HCT116 (cell line): Measurements from ENCODE around the gene CGB1. TPM values are rescaled to one million over a fixed set of nuclear protein-coding genes. Genes with fewer than 3 reads are reported as not detected.
A peak's percentile ranks its signal among the peaks of the same experiment; 100 is the strongest.
"Not testable (repeated sequence)": the region's sequence is repeated elsewhere in the genome, so short reads cannot be mapped to it uniquely, and the experiment has no call there.

Experiments
- ATAC-seq: fragments of 200-7000 bp; cut with Tn5 transposase; 2 replicates; pipeline ENCODE4 v1.9.1; 2020; ENCODE audit warnings: mild to moderate bottlenecking, moderate library complexity
- BruUV-seq: library from RNA; stranded (reverse); fragments of 400-500 nt; replicated peaks from 2 replicates; lab custom pipeline; 2021; lab: Mats Ljungman, UMichigan
- CTCF ChIA-PET: fragments of 300-600 bp; sonication (Branson Sonifier 250); formaldehyde crosslinking; loops from one replicate; lab custom pipeline; 2021; ENCODE audit warnings: antibody characterized with exemption; lab: Charles Lee
- POLR2A ChIA-PET: fragments of 300-600, 350-600 bp; sonication (Branson Sonifier 250); formaldehyde crosslinking; loops from one replicate; lab custom pipeline; 2021; ENCODE audit warnings: antibody characterized with exemption; lab: Charles Lee
- RAD21 ChIA-PET, 2 experiments: fragments of 300-600 bp; sonication (Branson Sonifier 250); formaldehyde crosslinking; loops; one replicate each; lab custom pipeline; 2023; ENCODE audit warnings: low total read pairs in 2 of 2; ENCODE audit not compliant: uncharacterized antibody in 2 of 2, unreplicated experiment in 2 of 2, low non-redundant PET in 1 of 2; lab: Charles Lee
- DNase-seq: peaks from one replicate; pipeline ENCODE4 v3.0.0-alpha.2; 2010; ENCODE audit warnings: low read depth, low spot score
- H2AFZ ChIP-seq: fragments of 200-600 bp; shearing (Covaris generic), sonication (generic); 2 replicates; pipeline ENCODE4 v1.6.1; 2017; ENCODE audit warnings: low read depth, mixed run types, mixed read lengths, antibody characterized with exemption, low read length; ENCODE audit not compliant: poor library complexity, severe bottlenecking
- H3K27ac ChIP-seq: 2 replicates; pipeline ENCODE4 v1.5.1; 2012; ENCODE audit warnings: low read depth, low read length
- H3K27me3 ChIP-seq: fragments of 200-600 bp; sonication (generic); 2 replicates; pipeline ENCODE4 v1.6.1; 2016; ENCODE audit warnings: mixed run types, low read length, mixed read lengths; ENCODE audit not compliant: insufficient read depth
- H3K36me3 ChIP-seq, 2 experiments: fragments of 200-500 bp in 1 of 2; fragments of 200-600 bp in 1 of 2; sonication (Bioruptor generic) in 1 of 2; sonication (generic) in 1 of 2; 2 replicates each; pipeline versions ENCODE4 v1.5.1 to v1.6.1; 2014 to 2016; ENCODE audit warnings: low read length in 2 of 2, inconsistent platforms in 1 of 2, mixed read lengths in 1 of 2, mixed run types in 1 of 2; ENCODE audit not compliant: insufficient read depth in 2 of 2, control insufficient read depth in 1 of 2
- H3K4me1 ChIP-seq, 2 experiments: fragments of 200-600 bp in 1 of 2; sonication (generic) in 1 of 2; 2 replicates each; pipeline versions ENCODE4 v1.5.1 to v1.6.1; 2012 to 2017; ENCODE audit warnings: low read length in 2 of 2, inconsistent platforms in 1 of 2, mild to moderate bottlenecking in 1 of 2, mixed read lengths in 1 of 2, mixed run types in 1 of 2, moderate library complexity in 1 of 2; ENCODE audit not compliant: insufficient read depth in 2 of 2, control insufficient read depth in 1 of 2
- H3K4me2 ChIP-seq: fragments of 200-600 bp; sonication (generic); 2 replicates; pipeline ENCODE4 v1.6.1; 2017; ENCODE audit warnings: mixed run types, low read length, mixed read lengths
- H3K4me3 ChIP-seq, 2 experiments: fragments of 200-600 bp in 1 of 2; sonication (generic) in 1 of 2; replicated peaks in 1 of 2; 2 replicates each; pipeline ENCODE4 v1.5.1; 2011 to 2016; ENCODE audit warnings: low read length in 2 of 2, control low read depth in 1 of 2, low read depth in 1 of 2, mild to moderate bottlenecking in 1 of 2, mixed read lengths in 1 of 2, mixed run types in 1 of 2
- H3K79me2 ChIP-seq: fragments of 200-600 bp; sonication (generic); 2 replicates; pipeline ENCODE4 v1.6.1; 2017; ENCODE audit warnings: mild to moderate bottlenecking, mixed run types, low read length, moderate library complexity, mixed read lengths; ENCODE audit not compliant: insufficient read depth
- H3K9ac ChIP-seq: fragments of 200-600 bp; sonication (generic); 2 replicates; pipeline ENCODE4 v1.6.1; 2016; ENCODE audit warnings: low read length, mixed read lengths
- H3K9me2 ChIP-seq: fragments of 200-600 bp; sonication (generic), shearing (Covaris generic); 2 replicates; pipeline ENCODE4 v1.6.1; 2017; ENCODE audit warnings: mixed run types, mild to moderate bottlenecking, moderate library complexity; ENCODE audit not compliant: insufficient read depth
- H3K9me3 ChIP-seq, 2 experiments: fragments of 200-500 bp in 1 of 2; fragments of 200-600 bp in 1 of 2; sonication (Bioruptor generic) in 1 of 2; sonication (generic) in 1 of 2; 2 replicates each; pipeline ENCODE4 v1.6.1; 2014 to 2017; ENCODE audit warnings: low read length in 2 of 2, mixed read lengths in 2 of 2, inconsistent platforms in 1 of 2, low read depth in 1 of 2, mild to moderate bottlenecking in 1 of 2, mixed run types in 1 of 2, moderate library complexity in 1 of 2; ENCODE audit not compliant: control insufficient read depth in 1 of 2, insufficient read depth in 1 of 2
- H4K20me1 ChIP-seq: fragments of 200-600 bp; sonication (generic), shearing (Covaris generic); 2 replicates; pipeline ENCODE4 v1.6.1; 2017; ENCODE audit warnings: mixed run types, mild to moderate bottlenecking, moderate library complexity; ENCODE audit not compliant: insufficient read depth
- ATF3 ChIP-seq: IDR thresholded peaks from 2 replicates; pipeline ENCODE4 v1.6.1; 2012
- CBX3 ChIP-seq: IDR thresholded peaks from 2 replicates; pipeline ENCODE4 v1.6.1; 2012; ENCODE audit warnings: low read depth
- CEBPB ChIP-seq: IDR thresholded peaks from 2 replicates; pipeline ENCODE4 v1.6.1; 2012; ENCODE audit warnings: low read depth
- EGR1 ChIP-seq: IDR thresholded peaks from 2 replicates; pipeline ENCODE4 v1.6.1; 2012; ENCODE audit warnings: low read depth
- POLR2AphosphoS5 ChIP-seq: IDR thresholded peaks from 2 replicates; pipeline ENCODE4 v1.6.1; 2011; ENCODE audit warnings: mild to moderate bottlenecking, low read depth, low read length, moderate library complexity
- REST ChIP-seq: IDR thresholded peaks from 2 replicates; pipeline ENCODE4 v1.6.1; 2012; ENCODE audit warnings: low read depth
- intact Hi-C: fragments of 100-400 bp; cut with micrococcal nuclease; formaldehyde crosslinking; loops from 2 replicates; pipeline ENCODE4 v1.10.0; 2022
- total RNA-seq: library from RNA; stranded (reverse); gene quantifications from one replicate; pipeline ENCODE4 v1.2.1, GENCODE V29; 2021; ENCODE audit not compliant: unreplicated experiment

The CGB1 gene
- total RNA-seq, 1 experiment from 2014 or later, result 0.76 TPM

- Histone ChIP-seq H3K9me3 (no peaks in the 10 kb centered on the region), H3K36me3 (no peaks in the 10 kb centered on the region), H3K4me3 (no peak overlapping the region), H3K79me2 (no peaks in the 10 kb centered on the region; the same call in 1 of the 2 replicates), H3K27me3 (no peaks in the 10 kb centered on the region), H3K4me1 (peaks cover 24 to 70% of the 10 kb centered on the region in 2 experiments), H3K27ac (no peak overlapping the region; the same call in 1 of the 2 replicates), H3K9me2 (no peaks in the 10 kb centered on the region)
- BruUV-seq, result no TSS peak
- POLR2A ChIA-PET, result interaction anchor here (1.3 kb wide), 1 partner anchor 413 kb away, joined by 3 read pairs; the partner anchor contains the start of gene CA11
- ATAC-seq, result peak; percentile 17; the same call in 1 of the 2 replicates
- intact Hi-C loops, result no loop called here
- CTCF ChIA-PET, result interaction anchor here (4.1 kb wide), 1 partner anchor 66 kb away, joined by 20 read pairs; the partner anchor contains the start of genes GYS1 and RUVBL2
- TF ChIP-seq CBX3 (no peak), REST (no peak)
- TF ChIP-seq, all 23 proteins: peak for 0
- Histone ChIP-seq H2AFZ (no peak overlapping the region), H4K20me1 (no peaks in the 10 kb centered on the region), H3K4me2 (peak overlapping the region; percentile 81), H3K9ac (no peak overlapping the region)
- no peak for DNase-seq
- RAD21 ChIA-PET, result no interaction called here
Measured at GRCh38 chr19:49058562-49058961, 21.9 kb upstream of the CGB1 start.

- H3K27ac ChIP-seq, result peak within 1 kb of the TSS; percentile 81
- POLR2A ChIA-PET, result interaction anchor here (1.2 to 1.7 kb wide), 4 partner anchors 13 to 412 kb away, joined by 3 to 4 read pairs (median 4); partner anchors contain the start of genes CA11, GYS1 and RUVBL2
- BruUV-seq, result no TSS peak
- H2AFZ ChIP-seq, result no peak within 1 kb of the TSS
- H3K4me3 ChIP-seq, result peak within 1 kb of the TSS; percentile 65 to 67
- H3K9me3 ChIP-seq, result no peaks in the 10 kb centered on the region
- H3K36me3 ChIP-seq, result no peaks in the 10 kb centered on the region
- H3K9ac ChIP-seq, result peak within 1 kb of the TSS; percentile 73
- H3K4me2 ChIP-seq, result peak within 1 kb of the TSS; percentile 81
- TF ChIP-seq POLR2AphosphoS5, result peak; percentile 63; the same call in 1 of the 2 replicates
- no peak for TF ChIP-seq ATF3
- TF ChIP-seq CEBPB, result no peak
- TF ChIP-seq EGR1, result no peak
- CTCF ChIA-PET, result interaction anchor here (0.8 to 4.1 kb wide), 7 partner anchors 16 to 65 kb away, joined by 3 to 20 read pairs (median 3); partner anchors contain the start of genes CGB2, GYS1 and RUVBL2
- no peaks in the 10 kb centered on the region; the same call in 1 of the 2 replicates for H3K79me2 ChIP-seq
- peaks cover 18 to 62% of the 10 kb centered on the region in 2 experiments for H3K4me1 ChIP-seq
- no peaks in the 10 kb centered on the region for H3K9me2 ChIP-seq
- intact Hi-C loops, result no loop called here
- peak; percentile 72 for ATAC-seq
- H3K27me3 ChIP-seq, result no peaks in the 10 kb centered on the region
- no peak for DNase-seq
- RAD21 ChIA-PET, result no interaction called here
- H4K20me1 ChIP-seq, result no peaks in the 10 kb centered on the region
Measured at GRCh38 chr19:49057636-49058234, 21.0 kb upstream of the CGB1 start, which contains the start of gene CGB7. Gene CGB7, minus strand, starts transcription at chr19:49057749. Its CDS starts 2,374 bp downstream, at chr19:49055375.

GRCh38 chr19:49056902-49057596 lies 20.4 kb upstream of the CGB1 start:
- intact Hi-C loops, H3K36me3 ChIP-seq, H2AFZ ChIP-seq, H3K79me2 ChIP-seq, H3K27me3 ChIP-seq, RAD21 ChIA-PET, H4K20me1 ChIP-seq, H3K9me3 ChIP-seq, DNase-seq, H3K9me2 ChIP-seq: not testable (repeated sequence)
- BruUV-seq, result TSS peak; percentile 52
- POLR2A ChIA-PET, result interaction anchor here (1.2 to 1.7 kb wide), 3 partner anchors 14 to 64 kb away, joined by 4 read pairs; partner anchors contain the start of genes GYS1 and RUVBL2
- Histone ChIP-seq H3K9ac (peak overlapping the region; percentile 73), H3K4me1 (peaks cover 17 to 61% of the 10 kb centered on the region in 2 experiments), H3K27ac (peak overlapping the region; percentile 81), H3K4me3 (peak overlapping the region; percentile 65 to 67), H3K4me2 (peak overlapping the region; percentile 81)
- peak; percentile 19 for ATAC-seq
- CTCF ChIA-PET, result interaction anchor here (0.8 to 4.1 kb wide), 8 partner anchors 17 to 64 kb away, joined by 3 to 20 read pairs (median 4); partner anchors contain the start of genes CGB2, GYS1 and RUVBL2
